Pancreas (tissue), 10 donors: ENCODE data around the gene TMEM101. TPM values are rescaled to one million over a fixed set of nuclear protein-coding genes. Genes with fewer than 3 reads are reported as not detected.
"Not testable (repeated sequence)": the region's sequence is repeated elsewhere in the genome, so short reads cannot be mapped to it uniquely, and the experiment has no call there.

ENCODE experiments used
- ATAC-seq, 4 donors: fragments of 200-7000 bp; cut with Tn5 transposase; one replicate each; pipeline versions ENCODE4 v1.8.0 to v1.9.1; 2020; ENCODE audit warnings: mild to moderate bottlenecking in 4 of 4, moderate library complexity in 4 of 4
- DNase-seq, 6 donors: peaks; one replicate each; pipeline ENCODE4 v3.0.0-alpha.2; 2020
- FAIRE-seq: peaks from 2 replicates; lab custom pipeline; 2012; peaks lifted over from hg19 to GRCh38; lab: Jason Lieb, UNC
- H3K27ac ChIP-seq, 4 donors: fragments of 200-600 bp; sonication (generic); 1 replicate in 3 of 4; 2 replicates in 1 of 4; pipeline versions ENCODE4 v1.5.0 to v1.8.0; 2020
- H3K27me3 ChIP-seq, 4 donors: fragments of 200-600 bp; one replicate each; pipeline ENCODE4 v1.8.0; 2021
- H3K36me3 ChIP-seq, 3 donors: fragments of 200-600 bp; sonication (generic) in 1 of 3; one replicate each; pipeline versions ENCODE4 v1.5.0 to v1.8.0; 2020 to 2021
- H3K4me1 ChIP-seq, 3 donors: fragments of 200-600 bp; one replicate each; pipeline ENCODE4 v1.8.0; 2021
- H3K4me3 ChIP-seq, 4 donors: fragments of 200-600 bp; sonication (generic) in 2 of 4; one replicate each; pipeline versions ENCODE4 v1.5.0 to v1.8.0; 2020 to 2021
- H3K9me3 ChIP-seq, 4 donors: fragments of 200-600 bp; one replicate each; pipeline ENCODE4 v1.8.0; 2021
- CTCF ChIP-seq, 4 donors: fragments of 200-600 bp; sonication (generic) in 3 of 4; IDR thresholded peaks; one replicate each; pipeline versions ENCODE4 v1.5.0 to v1.8.0; 2021; ENCODE audit warnings: antibody characterized with exemption in 4 of 4
- WGBS, 2 donors: extraction: QIAGEN DNeasy Blood & Tissue Kit; methylation state at CpG; one replicate each; pipeline ENCODE4 v1.1.7; 2013; 5-methylcytosine and 5-hydroxymethylcytosine counted together
- intact Hi-C, 3 donors: fragments of 100-400 bp; cut with DNase I; formaldehyde crosslinking; loops; one replicate each; pipeline versions ENCODE4 v1.11.1 to v1.14.2; 2022
- polyA plus RNA-seq, 2 donors: library from polyadenylated mRNA; stranded (reverse); fragments of 200-250 nt; gene quantifications; one replicate each; pipeline ENCODE4 v1.2.3, GENCODE V29; 2013
- total RNA-seq, 6 donors: library from RNA; stranded (reverse); fragmentation: NEBNext Ultra II Directional in 4 of 6; extraction: Animal tissue kit (Norgen Biotek cat#: 25700) in 4 of 6; gene quantifications; one replicate each; pipeline versions ENCODE4 v1.2.1 to v1.2.4, GENCODE V29; 2021 to 2023
- donor health status: healthy with polysubstance abuse.
- donor health status: DM: no; HTN: no; CAD: no; lungs with moderate emphysema.
- donor health status: DM: no; HTN: no; CAD: no.
- donor health status: control.
- donor health status: control.
- donor health status: Bipolar disorder and iron deficiency.
- donor health status: DM: yes; HTN: yes; CAD: no.
- donor health status: DM: no; HTN: no; CAD: no.
- donor health status: DM: no; HTN: no; CAD: no.
- donor health status: DM: yes; HTN: yes; CAD: no.

The TMEM101 gene
- total and polyA plus RNA-seq, 8 donors: 14.4 to 22.7 (median 19.6) TPM

DNA sequence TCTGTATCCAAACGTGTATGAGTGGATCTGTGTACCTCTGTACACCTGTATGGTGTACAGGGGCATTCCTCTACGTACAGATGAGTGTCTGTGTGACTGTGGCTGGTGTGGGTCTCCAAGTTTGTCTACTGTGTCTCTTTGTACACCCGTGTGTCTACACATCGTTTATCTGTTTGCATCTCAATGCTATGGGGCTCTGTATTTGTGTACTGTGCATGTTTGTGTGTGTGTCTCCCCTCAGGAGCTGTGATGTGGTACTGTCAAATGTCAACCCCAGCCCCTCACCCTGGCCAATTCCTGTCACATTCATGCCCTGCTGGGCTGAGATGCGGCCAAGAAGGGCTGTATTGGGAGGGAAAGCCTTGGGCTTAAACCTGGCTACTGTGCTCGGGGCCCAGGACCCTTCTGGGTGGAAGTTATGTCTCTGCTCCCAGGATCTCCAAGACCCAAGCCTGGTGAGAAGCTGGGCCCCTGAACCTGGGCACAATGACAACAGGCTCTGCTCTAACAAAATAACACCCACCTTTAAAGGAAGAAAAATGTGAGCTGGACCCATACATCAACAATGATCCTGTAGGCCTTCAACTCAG lies 13.8 kb downstream of the TMEM101 start:
- FAIRE-seq (no peak), DNase-seq (no peak), ATAC-seq (no peak)
- 58 to 63% methylated on average over 6 of the region's 6 CpGs for WGBS, 2 donors
- Histone ChIP-seq H3K9me3 (no peaks in the 10 kb centered on the region), H3K4me1 (peaks cover 0 to 12% (median 5%) of the 10 kb centered on the region in 3 donors), H3K27me3 (peaks cover 0 to 11% (median 2%) of the 10 kb centered on the region in 4 donors), H3K4me3 (no peak overlapping the region), H3K36me3 (no peaks in the 10 kb centered on the region), H3K27ac (no peak overlapping the region)
- no peak for TF ChIP-seq CTCF (IDR thresholded peaks at IDR 0.05)
- intact Hi-C loops: no loop called here

DNA sequence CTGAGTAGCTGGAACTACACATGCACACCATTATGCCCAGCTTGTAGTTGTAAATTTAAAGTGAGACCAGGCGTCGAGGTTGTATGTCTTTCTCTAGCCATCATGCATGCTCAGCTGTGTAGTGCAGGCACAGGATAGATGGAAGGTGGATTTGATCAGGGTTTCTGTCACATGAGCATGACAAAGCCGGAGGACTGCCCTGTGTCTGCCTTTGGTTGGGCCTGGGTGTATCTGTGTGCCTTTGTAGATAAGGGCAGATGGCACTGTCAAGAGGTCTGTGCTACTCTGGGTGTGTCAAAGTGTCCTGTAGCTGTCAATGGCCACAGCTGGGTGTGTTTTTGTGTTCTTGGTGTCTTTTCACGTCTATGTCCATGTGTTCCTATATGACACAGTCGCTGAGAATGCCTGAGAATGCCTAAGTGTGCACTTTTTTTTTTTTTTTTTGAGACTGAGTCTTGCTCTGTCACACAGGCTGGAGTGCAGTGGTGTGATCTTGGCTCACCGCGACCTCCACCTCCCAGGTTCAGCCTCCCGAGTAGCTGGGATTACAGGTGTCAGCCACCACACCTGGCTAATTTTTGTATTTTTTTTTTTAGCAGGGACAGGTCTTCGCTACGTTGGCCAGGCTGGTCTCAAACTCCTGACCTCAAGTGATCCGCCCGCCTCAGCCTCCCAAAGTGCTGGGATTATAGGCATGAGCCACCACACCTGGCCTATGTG lies 14.5 kb downstream of the TMEM101 start:
- no peaks in the 10 kb centered on the region for H3K36me3 ChIP-seq
- intact Hi-C loops: no loop called here
- peaks cover 0 to 10% (median 4%) of the 10 kb centered on the region in 4 donors for H3K27me3 ChIP-seq
- peaks cover 0 to 5% (median 1%) of the 10 kb centered on the region in 3 donors for H3K4me1 ChIP-seq
- ATAC-seq: no peak
- H3K4me3 ChIP-seq: no peak overlapping the region
- no peak for FAIRE-seq
- TF ChIP-seq CTCF (IDR thresholded peaks at IDR 0.05): no peak
- WGBS, 2 donors: 86% methylated on average over 11 to 12 of the region's 12 CpGs
- H3K27ac ChIP-seq: no peak overlapping the region
- DNase-seq: no peak
- H3K9me3 ChIP-seq: no peaks in the 10 kb centered on the region

- ATAC-seq: no peak
- no peak for FAIRE-seq
- H3K27ac ChIP-seq: no peak overlapping the region
- H3K9me3 ChIP-seq: no peaks in the 10 kb centered on the region
- no peaks in the 10 kb centered on the region for H3K36me3 ChIP-seq
- H3K4me1 ChIP-seq: no peaks in the 10 kb centered on the region
- no peak for TF ChIP-seq CTCF (IDR thresholded peaks at IDR 0.05)
- intact Hi-C loops: loop anchor here in 2 of 3 donors (10.0 kb wide), 2 partner anchors 54 to 124 kb away; partner anchors contain the start of gene PPY (in 1 of the 2)
- no peak overlapping the region for H3K4me3 ChIP-seq
- DNase-seq: no peak
- WGBS, 2 donors: 71 to 79% methylated on average over 4 of the region's 4 CpGs
- peaks cover 0 to 5% (median 0%) of the 10 kb centered on the region in 4 donors for H3K27me3 ChIP-seq
Measured at GRCh38 chr17:43999024-43999423, 15.7 kb downstream of the TMEM101 start.

GRCh38 chr17:43998552-43998951 lies 16.2 kb downstream of the TMEM101 start:
- FAIRE-seq (no peak), ATAC-seq (no peak), DNase-seq (no peak)
- TF ChIP-seq CTCF (IDR thresholded peaks at IDR 0.05): no peak
- no peaks in the 10 kb centered on the region for H3K36me3 ChIP-seq
- H3K27me3 ChIP-seq: peaks cover 0 to 5% (median 0%) of the 10 kb centered on the region in 4 donors
- no peaks in the 10 kb centered on the region for H3K4me1 ChIP-seq
- H3K9me3 ChIP-seq: no peaks in the 10 kb centered on the region
- 76 to 86% methylated on average over 3 of the region's 3 CpGs for WGBS, 2 donors
- no peak overlapping the region for H3K4me3 ChIP-seq
- intact Hi-C loops: loop anchor here in 2 of 3 donors (10.0 kb wide), 2 partner anchors 54 to 124 kb away; partner anchors contain the start of gene PPY (in 1 of the 2)
- no peak overlapping the region for H3K27ac ChIP-seq

GRCh38 chr17:43997180-43997579 lies 17.6 kb downstream of the TMEM101 start:
- H3K9me3 ChIP-seq, H3K27me3 ChIP-seq, H3K36me3 ChIP-seq, FAIRE-seq, H3K4me3 ChIP-seq, H3K27ac ChIP-seq, DNase-seq, ATAC-seq, H3K4me1 ChIP-seq: not testable (repeated sequence)
- 62 to 68% methylated on average over 5 of the region's 5 CpGs for WGBS, 2 donors
- intact Hi-C loops: loop anchor here in 2 of 3 donors (10.0 kb wide), 2 partner anchors 52 to 122 kb away; partner anchors contain the start of gene PPY (in 1 of the 2)
